Natural killer cell (primary cell): Measurements from ENCODE around the gene LDB2. TPM values are rescaled to one million over a fixed set of nuclear protein-coding genes. Genes with fewer than 3 reads are reported as not detected.

ENCODE experiments used
- ATAC-seq, 3 donors: fragments of 150-1000 bp in 2 of 3; fragments of 200-7000 bp in 1 of 3; cut with Tn5 transposase; 1 replicate in 1 of 3; 2 replicates in 2 of 3; pipeline ENCODE4 v1.10.0; 2021; ENCODE audit warnings: mild to moderate bottlenecking in 2 of 3, moderate library complexity in 2 of 3
- DNase-seq, 2 donors: peaks; one replicate each; pipeline versions ENCODE4 v3.0.0 to v3.0.0-alpha.2; 2013 to 2021; ENCODE audit warnings: mixed read lengths in 1 of 2
- H3K27ac ChIP-seq: one replicate; pipeline ENCODE4 v1.5.1; 2013; ENCODE audit warnings: mild to moderate bottlenecking, low read length
- H3K27me3 ChIP-seq: one replicate; pipeline ENCODE4 v1.6.1; 2013; ENCODE audit warnings: low read length; ENCODE audit not compliant: control insufficient read depth, insufficient read depth
- H3K36me3 ChIP-seq: one replicate; pipeline ENCODE4 v1.6.1; 2013; ENCODE audit warnings: low read length; ENCODE audit not compliant: control insufficient read depth, insufficient read depth
- H3K4me1 ChIP-seq: one replicate; pipeline ENCODE4 v1.6.1; 2013; ENCODE audit warnings: low read length; ENCODE audit not compliant: control insufficient read depth, insufficient read depth
- H3K4me3 ChIP-seq: one replicate; pipeline ENCODE4 v1.5.1; 2013; ENCODE audit warnings: low read length
- H3K9me3 ChIP-seq: one replicate; pipeline ENCODE4 v1.6.1; 2013; ENCODE audit warnings: low read length; ENCODE audit not compliant: control insufficient read depth, insufficient read depth
- H3K27ac Mint-ChIP-seq, 2 donors: one replicate each; pipeline ENCODE4 v1.8.0; 2022; ENCODE audit warnings: mild to moderate bottlenecking in 2 of 2, mixed read lengths in 2 of 2, moderate library complexity in 1 of 2
- H3K27me3 Mint-ChIP-seq, 2 donors: one replicate each; pipeline ENCODE4 v1.8.0; 2022; ENCODE audit warnings: low read depth in 2 of 2, mixed read lengths in 2 of 2
- H3K36me3 Mint-ChIP-seq: one replicate; pipeline ENCODE4 v1.8.0; 2022; ENCODE audit warnings: mixed read lengths
- H3K4me1 Mint-ChIP-seq, 2 donors: one replicate each; pipeline ENCODE4 v1.8.0; 2022; ENCODE audit warnings: mixed read lengths in 2 of 2
- H3K4me3 Mint-ChIP-seq: one replicate; pipeline ENCODE4 v1.8.0; 2022; ENCODE audit warnings: mild to moderate bottlenecking, moderate library complexity, mixed read lengths
- H3K9me3 Mint-ChIP-seq, 2 donors: one replicate each; pipeline ENCODE4 v1.8.0; 2022; ENCODE audit warnings: mixed read lengths in 2 of 2
- CTCF ChIP-seq: fragments of 200-600 bp; IDR thresholded peaks from one replicate; pipeline ENCODE4 v1.8.0; 2022; ENCODE audit warnings: antibody characterized with exemption
- WGBS: methylation state at CpG from one replicate; pipeline ENCODE4 v1.1.7; 2013; ENCODE audit warnings: missing lambda C conversion rate; ENCODE audit not compliant: insufficient coverage; 5-methylcytosine and 5-hydroxymethylcytosine counted together
- intact Hi-C: fragments of 100-400 bp; cut with micrococcal nuclease; formaldehyde crosslinking; loops from one replicate; pipeline ENCODE4 v1.14.2; 2022
- total RNA-seq, 4 donors: library from RNA; stranded (reverse); fragments of 120-200 nt in 1 of 4; gene quantifications; one replicate each; pipeline versions ENCODE4 v1.2.3 to v1.2.4, GENCODE V29; 2013 to 2022

The LDB2 gene
- total RNA-seq, 3 donors from 2014 or later (not counting 1 experiment from before 2014, with no cell fraction given): 8.2 to 14.2 (median 13.6) TPM

DNA sequence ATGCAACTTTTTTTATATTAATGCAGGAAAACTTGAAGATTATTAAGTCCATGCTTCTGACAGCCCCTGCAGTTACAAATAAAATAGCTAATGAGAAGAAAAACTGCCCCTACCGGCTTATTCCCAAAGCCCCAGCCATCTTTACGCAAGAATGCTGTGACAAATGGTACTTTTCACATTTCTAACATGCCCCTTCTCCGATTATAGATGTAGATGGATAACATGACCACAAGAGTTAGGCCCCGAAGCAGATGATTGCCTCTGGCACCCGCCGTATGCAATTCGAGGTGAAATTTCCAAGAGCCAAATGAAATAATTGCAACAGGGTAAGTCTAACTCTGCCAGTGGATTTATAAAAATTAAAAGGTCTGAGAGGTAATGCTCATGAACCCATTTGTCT is 352.8 kb downstream of the LDB2 start:
- Histone ChIP-seq H3K4me3 (no peak overlapping the region), H3K27me3 (no peaks in the 10 kb centered on the region), H3K9me3 (no peaks in the 10 kb centered on the region), H3K4me1 (no peaks in the 10 kb centered on the region), H3K27ac (no peak overlapping the region), H3K36me3 (no peaks in the 10 kb centered on the region)
- intact Hi-C loops: no loop called here
- ATAC-seq (no peak), DNase-seq (no peak)
- Mint-ChIP-seq H3K9me3 (peaks cover 2% of the 10 kb centered on the region in 2 donors), H3K36me3 (no peaks in the 10 kb centered on the region), H3K27me3 (no peaks in the 10 kb centered on the region), H3K4me3 (no peak overlapping the region), H3K27ac (no peak overlapping the region), H3K4me1 (no peaks in the 10 kb centered on the region)
- TF ChIP-seq CTCF: no peak
- WGBS: 94% methylated on average over 7 of the region's 7 CpGs

DNA sequence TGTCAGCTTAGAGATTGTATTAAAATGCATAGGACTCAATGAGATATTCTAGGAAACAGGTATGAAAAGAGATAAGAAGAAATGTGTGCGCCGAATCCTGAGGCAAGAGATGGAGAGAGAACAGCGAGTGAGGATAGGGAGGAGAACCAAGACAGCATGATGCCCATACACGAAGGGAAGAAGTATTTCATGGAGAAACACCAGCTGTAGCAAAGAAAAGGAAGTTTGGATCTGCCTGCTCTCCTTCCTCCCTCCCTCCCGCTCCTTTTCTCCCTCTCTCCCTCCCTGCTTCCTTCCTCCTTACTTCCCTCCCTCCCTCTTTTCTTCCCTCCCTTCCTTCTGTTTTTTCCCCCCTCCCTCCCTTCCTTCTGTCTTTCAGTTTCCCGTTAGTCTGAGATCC is 353.6 kb downstream of the LDB2 start:
- intact Hi-C loops: no loop called here
- Mint-ChIP-seq H3K4me3 (no peak overlapping the region), H3K9me3 (peaks cover 2% of the 10 kb centered on the region in 2 donors), H3K36me3 (no peaks in the 10 kb centered on the region), H3K27me3 (no peaks in the 10 kb centered on the region), H3K27ac (no peak overlapping the region), H3K4me1 (no peaks in the 10 kb centered on the region)
- ATAC-seq: no peak
- Histone ChIP-seq H3K9me3 (no peaks in the 10 kb centered on the region), H3K27me3 (no peaks in the 10 kb centered on the region), H3K36me3 (no peaks in the 10 kb centered on the region), H3K27ac (no peak overlapping the region), H3K4me3 (no peak overlapping the region), H3K4me1 (no peaks in the 10 kb centered on the region)
- no peak for DNase-seq
- 75% methylated on average over 6 of the region's 6 CpGs for WGBS
- TF ChIP-seq CTCF: no peak

DNA sequence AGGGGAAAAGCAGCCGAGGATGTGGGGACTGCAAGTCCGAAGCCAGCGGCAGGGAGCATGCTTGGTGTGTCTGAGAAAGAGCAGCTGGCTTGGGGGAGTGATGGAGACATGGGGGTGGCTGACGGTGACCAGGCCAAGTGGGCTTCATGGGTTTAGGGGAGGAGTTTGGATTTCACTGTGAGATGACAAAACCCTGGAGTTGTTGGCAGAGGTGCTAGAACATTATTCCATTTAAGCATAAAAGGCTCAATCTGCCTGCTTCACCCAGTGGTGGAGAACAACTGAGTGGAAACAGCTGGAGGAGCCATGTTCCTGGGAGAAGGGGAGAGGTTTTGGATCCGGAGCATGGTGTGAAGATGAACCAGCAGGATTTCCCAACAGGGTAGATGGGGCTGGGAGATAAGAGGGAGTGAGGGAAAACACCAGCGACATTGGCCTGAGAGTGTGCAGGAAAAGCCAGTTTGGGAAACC is 354.2 kb downstream of the LDB2 start:
- no peak overlapping the region for H3K27ac ChIP-seq
- no peak overlapping the region for H3K4me3 ChIP-seq
- H3K27me3 ChIP-seq: no peaks in the 10 kb centered on the region
- 77% methylated on average over 6 of the region's 6 CpGs for WGBS
- no peak for TF ChIP-seq CTCF
- intact Hi-C loops: no loop called here
- Mint-ChIP-seq H3K36me3 (no peaks in the 10 kb centered on the region), H3K9me3 (peaks cover 2% of the 10 kb centered on the region in 2 donors), H3K4me3 (no peak overlapping the region), H3K4me1 (no peaks in the 10 kb centered on the region), H3K27ac (no peak overlapping the region), H3K27me3 (no peaks in the 10 kb centered on the region)
- no peaks in the 10 kb centered on the region for H3K36me3 ChIP-seq
- ATAC-seq: no peak
- no peak for DNase-seq
- H3K9me3 ChIP-seq: no peaks in the 10 kb centered on the region
- no peaks in the 10 kb centered on the region for H3K4me1 ChIP-seq

DNA sequence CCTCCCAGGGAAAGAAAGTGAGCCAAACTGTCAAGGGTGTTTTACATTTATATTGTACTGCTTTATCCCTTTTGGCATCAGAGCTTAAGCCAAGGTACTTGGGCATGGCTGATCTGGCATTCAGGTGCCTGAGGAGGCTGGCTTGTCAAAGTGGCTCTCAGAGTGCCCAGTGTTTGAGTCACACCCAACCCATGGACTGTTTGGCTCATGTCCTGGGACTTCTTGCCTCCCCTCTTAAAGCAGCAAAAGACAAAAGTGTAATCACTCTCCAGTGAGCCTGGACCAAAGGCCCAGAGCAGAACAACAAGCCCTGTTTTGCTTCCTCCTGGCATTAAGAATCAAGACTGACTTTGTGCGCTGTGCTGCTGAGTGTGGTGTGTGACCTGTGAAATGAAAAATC is 360.5 kb downstream of the LDB2 start:
- no peaks in the 10 kb centered on the region for H3K4me1 ChIP-seq

More for the DNA sequence above, 360.5 kb downstream of the LDB2 start:
- Histone ChIP-seq H3K36me3 (no peaks in the 10 kb centered on the region), H3K27ac (no peak overlapping the region), H3K4me3 (no peak overlapping the region), H3K9me3 (no peaks in the 10 kb centered on the region), H3K27me3 (no peaks in the 10 kb centered on the region)
- no peak for ATAC-seq
- no peak for TF ChIP-seq CTCF
- no peaks in the 10 kb centered on the region for H3K4me1 Mint-ChIP-seq
- intact Hi-C loops: no loop called here
- H3K4me3 Mint-ChIP-seq: no peak overlapping the region
- 100% methylated on average over 1 of the region's 1 CpG for WGBS
- no peaks in the 10 kb centered on the region for H3K36me3 Mint-ChIP-seq
- DNase-seq: no peak
- H3K27me3 Mint-ChIP-seq: no peaks in the 10 kb centered on the region
- H3K27ac Mint-ChIP-seq: no peak overlapping the region
- H3K9me3 Mint-ChIP-seq: peaks cover 0 to 3% of the 10 kb centered on the region in 2 donors
